ENCODE results near the gene HMG20B. TPM values are rescaled to one million over a fixed set of nuclear protein-coding genes. Genes with fewer than 3 reads are reported as not detected.

Gene HMG20B
- total and polyA plus RNA-seq, 8 donors, result 39.8 to 638 (median 96.8) TPM

- H3K4me3 ChIP-seq, result peak overlapping the region in 2 of 4 donors; percentile 7 to 58
- H3K27me3 ChIP-seq, result peaks cover 0 to 31% (median 4%) of the 10 kb centered on the region in 3 donors
- intact Hi-C loops (cut with DNase I; ENCODE audit: low total_unique reads), result no loop called here
- peaks cover 13 to 61% (median 51%) of the 10 kb centered on the region in 4 donors for H3K4me1 ChIP-seq
- H3K9me3 ChIP-seq, result no peaks in the 10 kb centered on the region
- peak overlapping the region in 4 of 5 donors; percentile 44 to 70 (median 56) for H3K27ac ChIP-seq
- no peak for DNase-seq
- H3K36me3 ChIP-seq, result peaks cover 0 to 11% (median 5%) of the 10 kb centered on the region in 4 donors
- no peak for TF ChIP-seq POLR2A (IDR thresholded peaks at IDR 0.05)
- no peak for TF ChIP-seq EP300 (IDR thresholded peaks at IDR 0.05)
- 67 to 78% (median 75%) methylated on average over 21 to 27 of the region's 27 CpGs for WGBS, 5 donors
Measured at GRCh38 chr19:3604227-3604986, 31.7 kb downstream of the HMG20B start.

GRCh38 chr19:3604987-3605343 is 32.2 kb downstream of the HMG20B start:
- H3K4me1 ChIP-seq, result peaks cover 13 to 61% (median 51%) of the 10 kb centered on the region in 4 donors
- H3K36me3 ChIP-seq, result peaks cover 0 to 6% (median 3%) of the 10 kb centered on the region in 4 donors
- peak overlapping the region in 4 of 5 donors; percentile 44 to 70 (median 56) for H3K27ac ChIP-seq
- H3K27me3 ChIP-seq, result peaks cover 0 to 31% (median 4%) of the 10 kb centered on the region in 3 donors
- WGBS, 5 donors, result 50 to 61% (median 58%) methylated on average over 4 to 11 of the region's 11 CpGs
- H3K4me3 ChIP-seq, result peak overlapping the region in 2 of 4 donors; percentile 7 to 58
- intact Hi-C loops (cut with DNase I; ENCODE audit: low total_unique reads), result no loop called here
- TF ChIP-seq POLR2AphosphoS5 (IDR thresholded peaks at IDR 0.05) (no peak), EP300 (IDR thresholded peaks at IDR 0.05) (no peak), POLR2A (IDR thresholded peaks at IDR 0.05) (no peak), CTCF (IDR thresholded peaks at IDR 0.05) (no peak)
- no peak for DNase-seq
- H3K9me3 ChIP-seq, result no peaks in the 10 kb centered on the region

- intact Hi-C loops (cut with DNase I; ENCODE audit: low total_unique reads), result no loop called here
Measured at GRCh38 chr19:3605361-3605760, 32.6 kb downstream of the HMG20B start.

GRCh38 chr19:3605770-3606169 is 33.0 kb downstream of the HMG20B start:
- H3K27me3 ChIP-seq, result peaks cover 0 to 31% (median 4%) of the 10 kb centered on the region in 3 donors
- no peaks in the 10 kb centered on the region for H3K9me3 ChIP-seq
- intact Hi-C loops (cut with DNase I; ENCODE audit: low total_unique reads), result no loop called here
- DNase-seq, result no peak
- H3K4me1 ChIP-seq, result peaks cover 13 to 61% (median 51%) of the 10 kb centered on the region in 4 donors
- TF ChIP-seq POLR2AphosphoS5 (IDR thresholded peaks at IDR 0.05) (no peak), CTCF (IDR thresholded peaks at IDR 0.05) (no peak), EP300 (IDR thresholded peaks at IDR 0.05) (no peak), POLR2A (IDR thresholded peaks at IDR 0.05) (no peak)
- peaks cover 0 to 9% (median 7%) of the 10 kb centered on the region in 4 donors for H3K36me3 ChIP-seq
- H3K4me3 ChIP-seq, result peak overlapping the region; percentile 48 to 58 (median 54)
- peak overlapping the region in 3 of 5 donors; percentile 25 to 85 (median 76) for H3K27ac ChIP-seq
- 22 to 56% (median 48%) methylated on average over 5 of the region's 5 CpGs for WGBS, 5 donors

More at GRCh38 chr19:3605361-3605760, 32.6 kb downstream of the HMG20B start:
- peaks cover 13 to 61% (median 51%) of the 10 kb centered on the region in 4 donors for H3K4me1 ChIP-seq
- peaks cover 0 to 6% (median 4%) of the 10 kb centered on the region in 4 donors for H3K36me3 ChIP-seq
- TF ChIP-seq POLR2A (IDR thresholded peaks at IDR 0.05) (no peak), CTCF (IDR thresholded peaks at IDR 0.05) (no peak), EP300 (IDR thresholded peaks at IDR 0.05) (no peak), POLR2AphosphoS5 (IDR thresholded peaks at IDR 0.05) (no peak)
- WGBS, 5 donors, result 62 to 81% (median 68%) methylated on average over 3 of the region's 3 CpGs
- peaks cover 0 to 31% (median 4%) of the 10 kb centered on the region in 3 donors for H3K27me3 ChIP-seq
- H3K27ac ChIP-seq, result peak overlapping the region in 3 of 5 donors; percentile 53 to 70 (median 60)
- no peaks in the 10 kb centered on the region for H3K9me3 ChIP-seq
- H3K4me3 ChIP-seq, result peak overlapping the region in 2 of 4 donors; percentile 48 to 58
- DNase-seq, result no peak

Measured in stomach (tissue), 9 donors.